Trophoblast cell (in vitro differentiated cells and primary cell): ENCODE measurements around the gene NT5DC3.

Experiments
- DNase-seq, 2 donors: peaks; one replicate each; pipeline ENCODE4 v3.0.0-alpha.2; 2016
- H2AFZ ChIP-seq: 2 replicates; pipeline ENCODE4 v1.6.1; 2013; ENCODE audit warnings: low read length, moderate library complexity, mild to moderate bottlenecking; ENCODE audit not compliant: insufficient read depth, poor library complexity
- H2AK5ac ChIP-seq: 2 replicates; pipeline ENCODE4 v1.6.1; 2013; ENCODE audit warnings: mild to moderate bottlenecking, low read length
- H2BK120ac ChIP-seq: 2 replicates; pipeline ENCODE4 v1.6.1; 2013; ENCODE audit warnings: low read length, mild to moderate bottlenecking, moderate library complexity; ENCODE audit not compliant: insufficient read depth, poor library complexity
- H2BK12ac ChIP-seq: 2 replicates; pipeline ENCODE4 v1.6.1; 2013; ENCODE audit warnings: mild to moderate bottlenecking, low read length, moderate library complexity
- H2BK5ac ChIP-seq: 2 replicates; pipeline ENCODE4 v1.6.1; 2013; ENCODE audit warnings: low read length, low read depth, moderate library complexity, mild to moderate bottlenecking; ENCODE audit not compliant: poor library complexity
- H3K14ac ChIP-seq: 2 replicates; pipeline ENCODE4 v1.6.1; 2013; ENCODE audit warnings: mild to moderate bottlenecking, low read length
- H3K18ac ChIP-seq: 2 replicates; pipeline ENCODE4 v1.6.1; 2013; ENCODE audit warnings: mild to moderate bottlenecking, low read length
- H3K23ac ChIP-seq: 2 replicates; pipeline ENCODE4 v1.6.1; 2013; ENCODE audit warnings: low read length
- H3K27ac ChIP-seq: 2 replicates; pipeline ENCODE4 v1.5.1; 2013; ENCODE audit warnings: low read depth, mild to moderate bottlenecking, inconsistent platforms, low read length, moderate library complexity
- H3K27me3 ChIP-seq: 2 replicates; pipeline ENCODE4 v1.6.1; 2013; ENCODE audit warnings: inconsistent platforms, mild to moderate bottlenecking, low read length, moderate library complexity; ENCODE audit not compliant: insufficient read depth
- H3K36me3 ChIP-seq, 2 experiments: 1 replicate in 1 of 2; 2 replicates in 1 of 2; pipeline ENCODE4 v1.6.1; 2013; ENCODE audit warnings: low read length in 2 of 2, mild to moderate bottlenecking in 2 of 2, moderate library complexity in 1 of 2; ENCODE audit not compliant: insufficient read depth in 2 of 2, control insufficient read depth in 1 of 2
- H3K4ac ChIP-seq: 2 replicates; pipeline ENCODE4 v1.6.1; 2013; ENCODE audit warnings: low read depth, mild to moderate bottlenecking, low read length, moderate library complexity
- H3K4me1 ChIP-seq, 2 experiments: 1 replicate in 1 of 2; 2 replicates in 1 of 2; pipeline ENCODE4 v1.6.1; 2013; ENCODE audit warnings: low read length in 2 of 2, mild to moderate bottlenecking in 2 of 2, moderate library complexity in 1 of 2; ENCODE audit not compliant: insufficient read depth in 2 of 2, control insufficient read depth in 1 of 2
- H3K4me2 ChIP-seq: 2 replicates; pipeline ENCODE4 v1.6.1; 2013; ENCODE audit warnings: inconsistent platforms, mild to moderate bottlenecking, low read length, moderate library complexity
- H3K4me3 ChIP-seq: 2 replicates; pipeline ENCODE4 v1.5.1; 2013; ENCODE audit warnings: mild to moderate bottlenecking, low read depth, low read length, inconsistent platforms
- H3K79me1 ChIP-seq: one replicate; pipeline ENCODE4 v1.6.1; 2013; ENCODE audit warnings: low read length
- H3K79me2 ChIP-seq: 2 replicates; pipeline ENCODE4 v1.6.1; 2013; ENCODE audit warnings: low read length, mild to moderate bottlenecking; ENCODE audit not compliant: control insufficient read depth, insufficient read depth, poor library complexity
- H3K9ac ChIP-seq: 2 replicates; pipeline ENCODE4 v1.6.1; 2013; ENCODE audit warnings: mild to moderate bottlenecking, low read length
- H3K9me3 ChIP-seq: 2 replicates; pipeline ENCODE4 v1.6.1; 2013; ENCODE audit warnings: low read depth, mild to moderate bottlenecking, control low read depth, inconsistent platforms, low read length; ENCODE audit not compliant: insufficient read depth
- H4K12ac ChIP-seq: 2 replicates; pipeline ENCODE4 v1.6.1; 2013; ENCODE audit warnings: low read depth, mild to moderate bottlenecking, low read length, moderate library complexity
- H4K8ac ChIP-seq: 2 replicates; pipeline ENCODE4 v1.6.1; 2013; ENCODE audit warnings: low read depth, mild to moderate bottlenecking, low read length, moderate library complexity
- H4K91ac ChIP-seq: one replicate; pipeline ENCODE4 v1.6.1; 2013; ENCODE audit warnings: low read depth, mild to moderate bottlenecking, low read length, moderate library complexity
- WGBS: extraction: QIAGEN DNeasy Blood & Tissue Kit; methylation state at CpG from one replicate; pipeline ENCODE4 v1.1.7; 2013; ENCODE audit warnings: missing lambda C conversion rate; ENCODE audit not compliant: insufficient read length, insufficient coverage; ENCODE audit errors: extremely low coverage; 5-methylcytosine and 5-hydroxymethylcytosine counted together

The NT5DC3 gene

DNA sequence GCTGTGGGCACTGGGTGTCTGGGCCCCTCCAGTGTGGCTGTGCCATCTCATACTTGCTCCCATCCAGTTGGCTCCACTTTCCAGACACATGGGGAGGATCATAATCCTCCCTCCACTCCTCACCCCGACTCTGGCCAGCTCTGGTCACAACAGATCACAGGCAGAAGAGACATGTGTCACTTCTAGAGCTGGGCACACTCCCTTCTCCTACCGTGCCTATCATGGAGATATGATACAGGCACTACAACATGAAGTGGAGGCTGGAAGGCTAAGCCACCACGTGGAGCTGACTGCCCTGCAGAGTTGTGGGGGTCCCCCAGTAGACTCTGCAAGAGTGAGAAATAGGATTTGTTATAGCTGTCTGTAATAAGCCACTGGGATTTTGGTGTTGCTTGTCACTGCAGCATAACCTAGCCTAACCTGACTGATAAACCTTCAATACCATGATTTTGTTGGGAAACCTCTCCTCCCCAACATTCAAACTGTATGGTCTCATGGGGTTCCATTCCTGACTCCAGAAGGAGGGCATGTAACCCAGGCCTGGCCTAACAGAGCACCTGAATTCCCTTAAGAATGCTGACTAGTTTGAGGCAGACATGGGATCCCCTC is 20.0 kb downstream of the NT5DC3 start:
- Histone ChIP-seq H3K4me1 (no peaks in the 10 kb centered on the region), H2BK12ac (no peak overlapping the region), H3K4me3 (no peak overlapping the region), H3K9ac (no peak overlapping the region), H3K36me3 (no peaks in the 10 kb centered on the region), H3K79me1 (no peaks in the 10 kb centered on the region), H4K91ac (no peak overlapping the region), H2AFZ (no peak overlapping the region), H2BK5ac (no peak overlapping the region), H2AK5ac (no peak overlapping the region), H3K4ac (no peak overlapping the region), H3K14ac (no peak overlapping the region), H4K8ac (no peak overlapping the region), H3K18ac (no peak overlapping the region), H3K27me3 (no peaks in the 10 kb centered on the region), H3K4me2 (no peak overlapping the region), H2BK120ac (no peak overlapping the region), H3K23ac (peak overlapping the region; percentile 56), H3K27ac (no peak overlapping the region), H4K12ac (no peak overlapping the region), H3K9me3 (peaks cover 3% of the 10 kb centered on the region), H3K79me2 (no peaks in the 10 kb centered on the region)
- no peak for DNase-seq
- no CpG with 5 or more reads among the region's 3 CpGs for WGBS

GRCh38 chr12:103820361-103820760 is 20.7 kb downstream of the NT5DC3 start:
- Histone ChIP-seq H3K79me2 (no peaks in the 10 kb centered on the region), H3K27ac (no peak overlapping the region), H2BK12ac (no peak overlapping the region), H4K91ac (no peak overlapping the region), H2BK120ac (no peak overlapping the region), H3K4ac (no peak overlapping the region), H3K18ac (no peak overlapping the region), H3K4me2 (no peak overlapping the region), H3K9me3 (peaks cover 3% of the 10 kb centered on the region), H3K23ac (no peak overlapping the region), H3K14ac (no peak overlapping the region), H2BK5ac (no peak overlapping the region), H3K79me1 (no peaks in the 10 kb centered on the region), H2AK5ac (no peak overlapping the region), H3K36me3 (no peaks in the 10 kb centered on the region), H4K12ac (no peak overlapping the region), H2AFZ (no peak overlapping the region), H3K4me3 (no peak overlapping the region), H4K8ac (no peak overlapping the region), H3K27me3 (no peaks in the 10 kb centered on the region), H3K9ac (no peak overlapping the region), H3K4me1 (no peaks in the 10 kb centered on the region)
- no peak for DNase-seq

DNA sequence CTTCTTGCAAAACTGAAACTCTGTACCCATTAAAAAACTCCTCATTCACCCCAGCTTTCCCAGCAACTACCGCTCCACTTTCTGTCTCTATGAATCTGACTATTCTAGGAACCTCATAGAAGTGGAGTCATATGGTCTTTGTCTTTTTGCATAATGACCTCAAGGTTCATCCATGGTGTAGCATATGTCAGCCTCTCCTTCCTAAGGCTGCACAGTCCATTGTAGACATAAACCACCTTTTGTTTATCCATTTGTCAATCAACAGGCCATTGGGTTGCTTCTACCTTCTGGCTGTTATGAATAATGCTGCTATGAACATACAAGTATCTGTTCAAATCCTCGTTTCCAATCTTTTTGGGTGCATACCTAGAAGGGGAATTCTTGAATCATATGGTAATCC is 21.1 kb downstream of the NT5DC3 start:
- Histone ChIP-seq H3K79me1 (no peaks in the 10 kb centered on the region), H3K4me3 (no peak overlapping the region), H2BK12ac (no peak overlapping the region), H2AFZ (no peak overlapping the region), H3K9me3 (peaks cover 3% of the 10 kb centered on the region), H3K79me2 (no peaks in the 10 kb centered on the region), H4K91ac (no peak overlapping the region), H3K4ac (no peak overlapping the region), H2BK120ac (no peak overlapping the region), H4K8ac (no peak overlapping the region), H2BK5ac (no peak overlapping the region), H2AK5ac (no peak overlapping the region), H3K36me3 (no peaks in the 10 kb centered on the region), H3K4me1 (no peaks in the 10 kb centered on the region), H3K9ac (no peak overlapping the region), H3K14ac (no peak overlapping the region), H3K27me3 (no peaks in the 10 kb centered on the region), H4K12ac (no peak overlapping the region), H3K23ac (no peak overlapping the region), H3K18ac (no peak overlapping the region), H3K4me2 (no peak overlapping the region), H3K27ac (no peak overlapping the region)
- no CpG with 5 or more reads among the region's 2 CpGs for WGBS
- DNase-seq: no peak

- Histone ChIP-seq H3K36me3 (no peaks in the 10 kb centered on the region), H3K79me2 (no peaks in the 10 kb centered on the region), H3K4me1 (no peaks in the 10 kb centered on the region), H3K23ac (no peak overlapping the region), H4K12ac (no peak overlapping the region), H2BK12ac (no peak overlapping the region), H4K91ac (no peak overlapping the region), H3K27me3 (no peaks in the 10 kb centered on the region), H3K9me3 (peaks cover 3% of the 10 kb centered on the region), H3K18ac (no peak overlapping the region), H3K14ac (no peak overlapping the region), H3K9ac (no peak overlapping the region), H2AK5ac (no peak overlapping the region), H3K79me1 (no peaks in the 10 kb centered on the region), H2AFZ (no peak overlapping the region), H3K4me2 (no peak overlapping the region), H3K4me3 (no peak overlapping the region), H3K27ac (no peak overlapping the region), H2BK5ac (no peak overlapping the region), H4K8ac (no peak overlapping the region), H3K4ac (no peak overlapping the region), H2BK120ac (no peak overlapping the region)
- WGBS: no CpG with 5 or more reads among the region's 2 CpGs
- DNase-seq: no peak
These were observed 21.7 kb downstream of the NT5DC3 start for GRCh38 chr12:103819312-103819711.
